HL-60 (cell line): ENCODE results near the gene TSEN2.
"Not testable (repeated sequence)": the region's sequence is repeated elsewhere in the genome, so short reads cannot be mapped to it uniquely, and the experiment has no call there.

Experiments used
- DNase-seq, 2 experiments: peaks; one replicate each; pipeline ENCODE4 v3.0.0-alpha.2; 2010 to 2020; ENCODE audit warnings: low read depth in 1 of 2, low spot score in 1 of 2
- H3K27ac ChIP-seq: fragments of 250-450 bp; sonication (Bioruptor Pico); replicated peaks from 2 replicates; pipeline ENCODE4 v1.5.1; 2020; ENCODE audit warnings: mild to moderate bottlenecking, moderate library complexity
- H3K27me3 ChIP-seq: fragments of 250-450 bp; sonication (Bioruptor Pico); 2 replicates; pipeline ENCODE4 v1.5.1; 2021; ENCODE audit warnings: mild to moderate bottlenecking, moderate library complexity; ENCODE audit not compliant: insufficient read depth, poor library complexity, severe bottlenecking
- H3K4me3 ChIP-seq: replicated peaks from 2 replicates; pipeline ENCODE4 v1.5.1; 2011; ENCODE audit warnings: mild to moderate bottlenecking, control low read depth, low read length; ENCODE audit not compliant: insufficient read depth
- CTCF ChIP-seq: IDR thresholded peaks from one replicate; pipeline ENCODE4 v1.5.1; 2011; ENCODE audit warnings: low read length, control low read depth, inconsistent platforms; ENCODE audit not compliant: insufficient read depth
- GABPA ChIP-seq: IDR thresholded peaks from 2 replicates; pipeline ENCODE4 v1.6.1; 2012; ENCODE audit warnings: low read depth
- POLR2AphosphoS5 ChIP-seq: IDR thresholded peaks from 2 replicates; pipeline ENCODE4 v1.6.1; 2012; ENCODE audit warnings: low read depth
- SPI1 ChIP-seq: IDR thresholded peaks from 2 replicates; pipeline ENCODE4 v1.6.1; 2012; ENCODE audit warnings: low read depth, mild to moderate bottlenecking, borderline replicate concordance
- TF ChIP-seq, protein P1 (sequence below): IDR thresholded peaks from 2 replicates; pipeline ENCODE4 v1.6.1; 2012; ENCODE audit warnings: low read depth; ENCODE audit not compliant: insufficient replicate concordance

Gene TSEN2

DNA sequence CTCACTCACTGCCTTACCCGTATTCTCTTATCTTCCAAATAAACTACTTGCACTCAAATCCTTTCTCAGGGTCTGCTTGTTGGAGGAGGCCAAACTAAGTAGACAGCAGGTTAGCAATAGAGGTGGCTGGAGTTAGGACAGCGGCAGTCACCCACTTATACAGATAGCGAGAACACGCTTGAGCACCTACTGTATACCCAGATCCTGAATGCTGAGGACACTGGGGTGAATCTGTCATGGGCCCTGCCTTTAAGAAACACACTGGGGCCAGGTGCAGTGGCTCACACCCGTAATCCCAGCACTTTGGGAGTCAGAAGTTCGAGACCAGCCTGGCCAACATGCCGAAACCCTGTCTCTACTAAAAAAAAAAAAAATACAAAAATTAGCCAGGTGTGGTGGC, 38.0 kb upstream of the TSEN2 start:
- no peak for DNase-seq

DNA sequence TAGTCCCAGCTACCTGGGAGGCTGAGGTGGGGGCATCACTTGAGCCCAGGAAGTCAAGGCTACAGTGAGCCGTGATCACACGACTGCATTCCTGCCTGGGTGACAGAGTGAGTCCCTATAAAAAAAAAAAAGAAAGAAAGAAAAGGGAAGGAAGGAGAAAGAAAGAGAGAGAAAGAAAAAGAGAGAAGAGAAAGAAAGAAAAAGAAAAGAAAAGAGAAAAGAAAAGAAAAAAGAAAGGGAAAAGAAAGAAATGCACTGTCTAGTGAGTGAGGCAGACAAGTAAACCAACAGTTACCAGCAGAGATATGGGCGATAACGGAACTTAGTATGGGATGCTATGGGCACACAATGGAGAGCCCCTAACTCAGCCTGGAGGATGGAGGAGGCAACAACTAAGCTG, 37.2 kb upstream of the TSEN2 start:
- H3K4me3 ChIP-seq = no peak overlapping the region
- H3K27ac ChIP-seq = no peak overlapping the region
- TF ChIP-seq CTCF (no peak), SPI1 (no peak), GABPA (no peak)
- DNase-seq = no peak
- no peaks in the 10 kb centered on the region for H3K27me3 ChIP-seq

More for the DNA sequence above, 38.0 kb upstream of the TSEN2 start:
- no peak overlapping the region for H3K4me3 ChIP-seq
- no peaks in the 10 kb centered on the region for H3K27me3 ChIP-seq
- H3K27ac ChIP-seq = no peak overlapping the region
- TF ChIP-seq CTCF (no peak), GABPA (no peak), SPI1 (no peak), POLR2AphosphoS5 (no peak)
- TF ChIP-seq, protein P1, sequence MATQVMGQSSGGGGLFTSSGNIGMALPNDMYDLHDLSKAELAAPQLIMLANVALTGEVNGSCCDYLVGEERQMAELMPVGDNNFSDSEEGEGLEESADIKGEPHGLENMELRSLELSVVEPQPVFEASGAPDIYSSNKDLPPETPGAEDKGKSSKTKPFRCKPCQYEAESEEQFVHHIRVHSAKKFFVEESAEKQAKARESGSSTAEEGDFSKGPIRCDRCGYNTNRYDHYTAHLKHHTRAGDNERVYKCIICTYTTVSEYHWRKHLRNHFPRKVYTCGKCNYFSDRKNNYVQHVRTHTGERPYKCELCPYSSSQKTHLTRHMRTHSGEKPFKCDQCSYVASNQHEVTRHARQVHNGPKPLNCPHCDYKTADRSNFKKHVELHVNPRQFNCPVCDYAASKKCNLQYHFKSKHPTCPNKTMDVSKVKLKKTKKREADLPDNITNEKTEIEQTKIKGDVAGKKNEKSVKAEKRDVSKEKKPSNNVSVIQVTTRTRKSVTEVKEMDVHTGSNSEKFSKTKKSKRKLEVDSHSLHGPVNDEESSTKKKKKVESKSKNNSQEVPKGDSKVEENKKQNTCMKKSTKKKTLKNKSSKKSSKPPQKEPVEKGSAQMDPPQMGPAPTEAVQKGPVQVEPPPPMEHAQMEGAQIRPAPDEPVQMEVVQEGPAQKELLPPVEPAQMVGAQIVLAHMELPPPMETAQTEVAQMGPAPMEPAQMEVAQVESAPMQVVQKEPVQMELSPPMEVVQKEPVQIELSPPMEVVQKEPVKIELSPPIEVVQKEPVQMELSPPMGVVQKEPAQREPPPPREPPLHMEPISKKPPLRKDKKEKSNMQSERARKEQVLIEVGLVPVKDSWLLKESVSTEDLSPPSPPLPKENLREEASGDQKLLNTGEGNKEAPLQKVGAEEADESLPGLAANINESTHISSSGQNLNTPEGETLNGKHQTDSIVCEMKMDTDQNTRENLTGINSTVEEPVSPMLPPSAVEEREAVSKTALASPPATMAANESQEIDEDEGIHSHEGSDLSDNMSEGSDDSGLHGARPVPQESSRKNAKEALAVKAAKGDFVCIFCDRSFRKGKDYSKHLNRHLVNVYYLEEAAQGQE = no peak

DNA sequence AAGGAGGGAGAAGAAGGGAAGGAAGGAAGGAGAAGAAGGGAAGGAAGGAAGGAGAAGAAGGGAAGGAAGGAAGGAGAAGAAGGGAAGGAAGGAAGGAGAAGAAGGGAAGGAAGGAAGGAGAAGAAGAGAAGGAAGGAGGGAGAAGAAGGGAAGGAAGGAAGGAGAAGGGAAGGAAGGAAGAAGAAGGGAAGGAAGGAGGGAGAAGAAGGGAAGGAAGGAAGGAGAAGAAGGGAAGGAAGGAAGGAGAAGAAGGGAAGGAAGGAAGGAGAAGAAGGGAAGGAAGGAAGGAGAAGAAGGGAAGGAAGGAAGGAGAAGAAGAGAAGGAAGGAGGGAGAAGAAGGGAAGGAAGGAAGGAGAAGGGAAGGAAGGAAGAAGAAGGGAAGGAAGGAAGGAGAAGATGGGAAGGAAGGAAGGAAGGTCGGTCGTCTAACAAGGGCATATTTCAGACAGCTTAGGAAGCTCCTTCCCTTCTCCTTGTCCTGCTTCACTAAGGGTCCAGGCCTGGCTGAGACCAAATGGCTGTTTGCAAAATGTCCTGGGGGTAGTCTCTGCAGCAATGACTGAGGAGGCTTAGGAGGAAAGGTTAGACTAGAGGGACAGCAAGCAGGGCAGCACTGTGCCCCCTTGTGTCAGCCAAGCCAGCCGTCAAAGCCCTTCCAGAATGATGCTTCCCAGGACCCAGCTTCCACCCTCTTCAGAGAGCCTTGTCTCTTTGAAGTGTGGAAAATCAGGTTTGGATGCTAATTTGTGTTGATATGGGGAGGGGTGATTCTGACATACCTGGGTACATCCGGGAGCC, 35.7 kb upstream of the TSEN2 start:
- DNase-seq, H3K4me3 ChIP-seq, H3K27ac ChIP-seq, H3K27me3 ChIP-seq: not testable (repeated sequence)

- H3K4me3 ChIP-seq = no peak overlapping the region
- H3K27ac ChIP-seq = no peak overlapping the region
- H3K27me3 ChIP-seq = no peaks in the 10 kb centered on the region
- no peak for DNase-seq
- no peak for TF ChIP-seq CTCF
- TF ChIP-seq GABPA = no peak
- TF ChIP-seq, protein P1 = no peak
- no peak for TF ChIP-seq SPI1
- no peak for TF ChIP-seq POLR2AphosphoS5
Measured at GRCh38 chr3:12449889-12450682, 34.2 kb upstream of the TSEN2 start.
